Nephron (organoid): ENCODE results near the gene ZNF239.
"Not testable (repeated sequence)": the region's sequence is repeated elsewhere in the genome, so short reads cannot be mapped to it uniquely, and the experiment has no call there.

Experiments used
- H3K27ac Mint-ChIP-seq, 3 experiments: 2 replicates each; pipeline ENCODE4 v1.8.0; 2020; ENCODE audit warnings: mixed read lengths in 3 of 3, mild to moderate bottlenecking in 2 of 3, moderate library complexity in 1 of 3
- H3K27me3 Mint-ChIP-seq: 2 replicates; pipeline ENCODE4 v1.8.0; 2021; ENCODE audit warnings: low read depth, mild to moderate bottlenecking, moderate library complexity, mixed read lengths
- H3K36me3 Mint-ChIP-seq: 2 replicates; pipeline ENCODE4 v1.8.0; 2020; ENCODE audit warnings: low read depth, mixed read lengths
- H3K4me1 Mint-ChIP-seq: 2 replicates; pipeline ENCODE4 v1.8.0; 2020; ENCODE audit warnings: mixed read lengths
- H3K4me3 Mint-ChIP-seq, 3 experiments: 2 replicates each; pipeline ENCODE4 v1.8.0; 2020; ENCODE audit warnings: mild to moderate bottlenecking in 3 of 3, mixed read lengths in 3 of 3, moderate library complexity in 2 of 3
- H3K9me3 Mint-ChIP-seq: 2 replicates; pipeline ENCODE4 v1.8.0; 2020; ENCODE audit warnings: mixed read lengths
- CTCF ChIP-seq, 3 experiments: fragments of 200-600 bp; sonication (generic); IDR thresholded peaks; one replicate each; pipeline ENCODE4 v1.5.0; 2021; ENCODE audit warnings: antibody characterized with exemption in 3 of 3; ENCODE audit not compliant: unreplicated experiment in 3 of 3

The ZNF239 gene

DNA sequence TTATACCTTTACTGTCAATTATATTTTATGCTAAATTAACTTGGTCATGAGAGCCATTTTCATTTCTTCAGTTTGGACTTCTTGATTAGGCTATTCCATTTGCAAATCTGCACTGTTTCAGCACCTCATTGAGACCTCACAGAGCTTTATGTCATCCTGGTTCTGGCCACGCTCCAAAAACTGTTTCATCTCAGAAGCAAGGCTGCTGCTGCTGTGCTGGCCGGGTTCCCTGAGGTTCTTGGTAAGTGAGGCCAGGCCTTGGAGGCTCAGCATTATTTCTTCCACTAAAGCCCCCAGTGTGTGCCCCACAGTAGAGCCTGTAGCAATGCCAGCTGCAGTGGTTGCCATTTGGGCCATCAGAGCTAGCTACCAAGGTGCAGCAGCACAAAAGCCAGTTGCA is 24.0 kb upstream of the ZNF239 start:
- H3K9me3 Mint-ChIP-seq, result peaks cover 15% of the 10 kb centered on the region

DNA sequence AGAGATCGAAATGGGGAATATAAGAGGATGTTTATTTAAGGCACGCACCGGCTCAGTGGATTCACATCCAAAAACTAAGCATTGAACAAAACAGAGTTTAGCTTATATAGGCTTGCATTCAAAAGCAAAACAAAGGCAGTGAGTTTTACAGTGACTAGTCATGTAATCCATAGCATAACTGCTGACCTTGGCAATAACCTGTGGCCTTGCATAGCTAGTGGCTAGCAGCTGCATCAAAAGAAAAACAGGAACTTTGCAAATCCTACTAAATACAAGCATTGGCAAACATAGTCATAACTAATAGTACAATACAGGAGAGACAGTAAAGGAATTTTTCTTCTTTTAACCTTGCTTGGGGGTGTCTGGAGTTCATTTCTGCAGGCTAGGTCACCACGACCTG is 22.1 kb upstream of the ZNF239 start:
- Mint-ChIP-seq H3K4me3 (no peak overlapping the region), H3K4me1 (peaks cover 21% of the 10 kb centered on the region), H3K36me3 (no peaks in the 10 kb centered on the region), H3K9me3 (peaks cover 20% of the 10 kb centered on the region), H3K27ac (peak overlapping the region in 2 of 3 experiments; percentile 14 to 40), H3K27me3 (peaks cover 12% of the 10 kb centered on the region)
- no peak for TF ChIP-seq CTCF (IDR thresholded peaks at IDR 0.05; ENCODE audit: unreplicated experiment in 3 of 3)

More for the DNA sequence above, 24.0 kb upstream of the ZNF239 start:
- H3K27ac Mint-ChIP-seq, result no peak overlapping the region
- peaks cover 21% of the 10 kb centered on the region for H3K4me1 Mint-ChIP-seq
- no peak overlapping the region for H3K4me3 Mint-ChIP-seq
- no peaks in the 10 kb centered on the region for H3K36me3 Mint-ChIP-seq
- no peak for TF ChIP-seq CTCF (IDR thresholded peaks at IDR 0.05; ENCODE audit: unreplicated experiment in 3 of 3)
- peaks cover 14% of the 10 kb centered on the region for H3K27me3 Mint-ChIP-seq

DNA sequence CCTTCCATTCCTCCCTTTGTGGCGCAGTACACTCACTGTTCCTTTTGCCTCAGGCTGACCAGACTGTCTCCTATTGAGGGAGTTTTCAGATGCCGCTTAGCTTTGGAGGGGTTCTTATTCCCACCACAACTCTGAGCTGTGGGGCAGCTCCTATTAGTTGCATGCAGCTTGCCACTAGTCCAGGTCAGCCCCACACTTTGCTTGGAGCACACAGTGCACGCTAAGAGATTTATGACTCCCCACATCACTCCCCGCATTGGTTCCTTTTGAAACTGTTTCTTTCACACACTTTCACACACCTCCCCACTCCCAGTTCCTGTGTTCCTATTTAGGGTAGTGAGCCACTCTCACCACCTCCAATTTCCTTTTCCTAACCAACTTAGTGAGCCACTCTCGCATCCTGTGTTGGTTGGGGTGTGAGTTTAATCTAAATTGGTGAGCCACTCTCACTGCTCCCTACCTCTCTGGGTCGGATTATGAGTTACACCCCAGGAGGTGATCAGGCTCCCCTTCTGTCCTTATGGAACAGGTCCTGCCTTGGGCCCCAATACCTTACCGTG is 21.4 kb upstream of the ZNF239 start:
- H3K36me3 Mint-ChIP-seq, result no peaks in the 10 kb centered on the region
- TF ChIP-seq CTCF (IDR thresholded peaks at IDR 0.05; ENCODE audit: unreplicated experiment in 3 of 3), result no peak
- peak overlapping the region in 1 of 3 experiments; percentile 7 for H3K4me3 Mint-ChIP-seq
- peaks cover 5% of the 10 kb centered on the region for H3K27me3 Mint-ChIP-seq
- peaks cover 14% of the 10 kb centered on the region for H3K9me3 Mint-ChIP-seq
- peaks cover 21% of the 10 kb centered on the region for H3K4me1 Mint-ChIP-seq
- peak overlapping the region in 1 of 3 experiments; percentile 24 for H3K27ac Mint-ChIP-seq

GRCh38 chr10:43594944-43595589 is 20.7 kb upstream of the ZNF239 start:
- Mint-ChIP-seq H3K4me3 (peak overlapping the region in 1 of 3 experiments; percentile 18), H3K27me3 (peaks cover 4% of the 10 kb centered on the region), H3K4me1 (peaks cover 21% of the 10 kb centered on the region), H3K27ac (peak overlapping the region in 2 of 3 experiments; percentile 24 to 69), H3K9me3 (peaks cover 16% of the 10 kb centered on the region), H3K36me3 (no peaks in the 10 kb centered on the region)
- no peak for TF ChIP-seq CTCF (IDR thresholded peaks at IDR 0.05; ENCODE audit: unreplicated experiment in 3 of 3)

GRCh38 chr10:43591303-43591904 is 17.0 kb upstream of the ZNF239 start:
- TF ChIP-seq CTCF (IDR thresholded peaks at IDR 0.05; ENCODE audit: unreplicated experiment in 3 of 3), result no peak
- peaks cover 8% of the 10 kb centered on the region for H3K27me3 Mint-ChIP-seq
- peaks cover 14% of the 10 kb centered on the region for H3K4me1 Mint-ChIP-seq
- peaks cover 14% of the 10 kb centered on the region for H3K9me3 Mint-ChIP-seq
- no peak overlapping the region for H3K4me3 Mint-ChIP-seq
- H3K27ac Mint-ChIP-seq, result no peak overlapping the region
- H3K36me3 Mint-ChIP-seq, result no peaks in the 10 kb centered on the region

GRCh38 chr10:43586730-43587115 is 12.3 kb upstream of the ZNF239 start:
- not testable (repeated sequence) for H3K4me3 Mint-ChIP-seq, H3K4me1 Mint-ChIP-seq, H3K36me3 Mint-ChIP-seq, H3K27me3 Mint-ChIP-seq, H3K9me3 Mint-ChIP-seq
- H3K27ac Mint-ChIP-seq, result peak overlapping the region; percentile 57 to 87 (median 76)
